ENCODE results near the gene STXBP1.
A peak's percentile ranks its signal among the peaks of the same experiment; 100 is the strongest.

STXBP1 gene

GRCh38 chr9:127693697-127694096 is 81.6 kb downstream of the STXBP1 start:
- no peak for TF ChIP-seq CTCF (IDR thresholded peaks at IDR 0.05)
- no peak overlapping the region for H3K27ac ChIP-seq
- no peaks in the 10 kb centered on the region for H3K36me3 ChIP-seq
- no peaks in the 10 kb centered on the region for H3K27me3 ChIP-seq
- H3K4me1 ChIP-seq (ENCODE audit: control insufficient read depth in 1 of 2, insufficient read depth in 1 of 2, low read depth in 1 of 2, low read length in 1 of 2), result no peaks in the 10 kb centered on the region
- H3K9me3 ChIP-seq, result no peaks in the 10 kb centered on the region
- no peak overlapping the region for H3K4me3 ChIP-seq (ENCODE audit: low read depth in 1 of 2, low read length in 1 of 2)

- Histone ChIP-seq H3K4me3 (ENCODE audit: low read depth in 1 of 2, low read length in 1 of 2) (no peak overlapping the region), H3K4me1 (ENCODE audit: control insufficient read depth in 1 of 2, insufficient read depth in 1 of 2, low read depth in 1 of 2, low read length in 1 of 2) (peaks cover 0 to 7% of the 10 kb centered on the region in 2 experiments), H3K27ac (no peak overlapping the region), H3K9me3 (no peaks in the 10 kb centered on the region), H3K27me3 (peaks cover 9% of the 10 kb centered on the region), H3K36me3 (no peaks in the 10 kb centered on the region)
- TF ChIP-seq CTCF (IDR thresholded peaks at IDR 0.05), result no peak
Observed at GRCh38 chr9:127694890-127695720, 83.0 kb downstream of the STXBP1 start.

GRCh38 chr9:127697575-127697974 is 85.5 kb downstream of the STXBP1 start:
- H3K27me3 ChIP-seq, result peaks cover 9% of the 10 kb centered on the region
- H3K4me3 ChIP-seq (ENCODE audit: low read depth in 1 of 2, low read length in 1 of 2), result no peak overlapping the region
- H3K27ac ChIP-seq, result no peak overlapping the region
- peaks cover 0 to 7% of the 10 kb centered on the region in 2 experiments for H3K4me1 ChIP-seq (ENCODE audit: control insufficient read depth in 1 of 2, insufficient read depth in 1 of 2, low read depth in 1 of 2, low read length in 1 of 2)
- no peaks in the 10 kb centered on the region for H3K36me3 ChIP-seq
- no peaks in the 10 kb centered on the region for H3K9me3 ChIP-seq
- no peak for TF ChIP-seq CTCF (IDR thresholded peaks at IDR 0.05)

- no peaks in the 10 kb centered on the region for H3K9me3 ChIP-seq
- no peak for TF ChIP-seq CTCF (IDR thresholded peaks at IDR 0.05)
- no peak overlapping the region for H3K27ac ChIP-seq
- no peaks in the 10 kb centered on the region for H3K36me3 ChIP-seq
- peaks cover 0 to 7% of the 10 kb centered on the region in 2 experiments for H3K4me1 ChIP-seq (ENCODE audit: control insufficient read depth in 1 of 2, insufficient read depth in 1 of 2, low read depth in 1 of 2, low read length in 1 of 2)
- H3K27me3 ChIP-seq, result peaks cover 9% of the 10 kb centered on the region
- no peak overlapping the region for H3K4me3 ChIP-seq (ENCODE audit: low read depth in 1 of 2, low read length in 1 of 2)
Observed at GRCh38 chr9:127698386-127698785, 86.3 kb downstream of the STXBP1 start.

GRCh38 chr9:127698985-127699670 is 87.1 kb downstream of the STXBP1 start:
- no peak for TF ChIP-seq CTCF (IDR thresholded peaks at IDR 0.05)
- Histone ChIP-seq H3K27ac (peak overlapping the region; percentile 60), H3K36me3 (no peaks in the 10 kb centered on the region), H3K9me3 (no peaks in the 10 kb centered on the region), H3K4me3 (ENCODE audit: low read depth in 1 of 2, low read length in 1 of 2) (peak overlapping the region; percentile 37 to 45), H3K4me1 (ENCODE audit: control insufficient read depth in 1 of 2, insufficient read depth in 1 of 2, low read depth in 1 of 2, low read length in 1 of 2) (peaks cover 0 to 7% of the 10 kb centered on the region in 2 experiments), H3K27me3 (peaks cover 9% of the 10 kb centered on the region)

All from neutrophil (primary cell).